Adipocyte (in vitro differentiated cells): ENCODE measurements around the gene REEP3.
A peak's percentile ranks its signal among the peaks of the same experiment; 100 is the strongest.
"Not testable (repeated sequence)": the region's sequence is repeated elsewhere in the genome, so short reads cannot be mapped to it uniquely, and the experiment has no call there.

Experiments used
- DNase-seq: peaks from one replicate; pipeline ENCODE4 v3.0.0-alpha.2; 2015; ENCODE audit warnings: low read depth
- H3K27me3 ChIP-seq: replicated peaks from 2 replicates; pipeline ENCODE4 v1.7.0; 2013; ENCODE audit warnings: mild to moderate bottlenecking, low read length, moderate library complexity; ENCODE audit not compliant: control insufficient read depth, insufficient read depth
- H3K36me3 ChIP-seq: 2 replicates; pipeline ENCODE4 v1.7.0; 2013; ENCODE audit warnings: low read length, mild to moderate bottlenecking, moderate library complexity; ENCODE audit not compliant: control insufficient read depth, insufficient read depth, severe bottlenecking
- H3K4me1 ChIP-seq: 2 replicates; pipeline ENCODE4 v1.7.0; 2013; ENCODE audit warnings: mild to moderate bottlenecking, low read length, moderate library complexity; ENCODE audit not compliant: control insufficient read depth, insufficient read depth
- H3K4me3 ChIP-seq: 2 replicates; pipeline ENCODE4 v1.7.0; 2013; ENCODE audit warnings: mild to moderate bottlenecking, low read length, moderate library complexity
- H3K9ac ChIP-seq: 2 replicates; pipeline ENCODE4 v1.7.0; 2013; ENCODE audit warnings: mild to moderate bottlenecking, low read length, moderate library complexity
- H3K9me3 ChIP-seq: 2 replicates; pipeline ENCODE4 v1.7.0; 2013; ENCODE audit warnings: mild to moderate bottlenecking, low read length, moderate library complexity; ENCODE audit not compliant: control insufficient read depth

The REEP3 gene

GRCh38 chr10:63553473-63553872 is 32.3 kb downstream of the REEP3 start:
- no peaks in the 10 kb centered on the region for H3K36me3 ChIP-seq
- peak overlapping the region; percentile 60 for H3K4me3 ChIP-seq
- H3K9me3 ChIP-seq, result no peaks in the 10 kb centered on the region
- H3K4me1 ChIP-seq, result peaks cover 33% of the 10 kb centered on the region
- no peaks in the 10 kb centered on the region for H3K27me3 ChIP-seq
- no peak for DNase-seq
- H3K9ac ChIP-seq, result peak overlapping the region; percentile 50

- Histone ChIP-seq H3K9ac (peak overlapping the region; percentile 23), H3K4me1 (peaks cover 33% of the 10 kb centered on the region), H3K9me3 (no peaks in the 10 kb centered on the region), H3K4me3 (peak overlapping the region; percentile 0), H3K36me3 (no peaks in the 10 kb centered on the region), H3K27me3 (no peaks in the 10 kb centered on the region)
- peak; percentile 70 for DNase-seq
Observed at GRCh38 chr10:63554657-63555056, 33.5 kb downstream of the REEP3 start.

- DNase-seq, result no peak
Observed at GRCh38 chr10:63555330-63555729, 34.1 kb downstream of the REEP3 start.

GRCh38 chr10:63558132-63558784 is 37.1 kb downstream of the REEP3 start:
- Histone ChIP-seq H3K4me1 (peaks cover 23% of the 10 kb centered on the region), H3K9me3 (no peaks in the 10 kb centered on the region), H3K9ac (no peak overlapping the region), H3K36me3 (no peaks in the 10 kb centered on the region), H3K4me3 (no peak overlapping the region), H3K27me3 (no peaks in the 10 kb centered on the region)
- DNase-seq, result no peak

More at GRCh38 chr10:63555330-63555729, 34.1 kb downstream of the REEP3 start:
- Histone ChIP-seq H3K4me3 (peak overlapping the region; percentile 0), H3K9ac (peak overlapping the region; percentile 23), H3K27me3 (no peaks in the 10 kb centered on the region), H3K9me3 (no peaks in the 10 kb centered on the region), H3K36me3 (no peaks in the 10 kb centered on the region), H3K4me1 (peaks cover 33% of the 10 kb centered on the region)

- H3K36me3 ChIP-seq, result no peaks in the 10 kb centered on the region
- H3K4me3 ChIP-seq, result no peak overlapping the region
- no peak overlapping the region for H3K9ac ChIP-seq
Observed at GRCh38 chr10:63561341-63561740, 40.1 kb downstream of the REEP3 start.

GRCh38 chr10:63562391-63562790 is 41.2 kb downstream of the REEP3 start:
- no peak for DNase-seq
- H3K36me3 ChIP-seq, result peaks cover 6% of the 10 kb centered on the region
- no peaks in the 10 kb centered on the region for H3K27me3 ChIP-seq
- no peaks in the 10 kb centered on the region for H3K9me3 ChIP-seq
- H3K9ac ChIP-seq, result no peak overlapping the region
- H3K4me1 ChIP-seq, result no peaks in the 10 kb centered on the region
- H3K4me3 ChIP-seq, result no peak overlapping the region

More at GRCh38 chr10:63561341-63561740, 40.1 kb downstream of the REEP3 start:
- no peak for DNase-seq
- Histone ChIP-seq H3K27me3 (no peaks in the 10 kb centered on the region), H3K9me3 (no peaks in the 10 kb centered on the region), H3K4me1 (no peaks in the 10 kb centered on the region)

GRCh38 chr10:63562857-63563256 is 41.7 kb downstream of the REEP3 start:
- Histone ChIP-seq H3K36me3 (peaks cover 10% of the 10 kb centered on the region), H3K27me3 (no peaks in the 10 kb centered on the region), H3K4me1 (no peaks in the 10 kb centered on the region), H3K4me3 (no peak overlapping the region), H3K9me3 (no peaks in the 10 kb centered on the region), H3K9ac (no peak overlapping the region)
- no peak for DNase-seq

GRCh38 chr10:63563623-63564022 is 42.4 kb downstream of the REEP3 start:
- Histone ChIP-seq H3K27me3 (no peaks in the 10 kb centered on the region), H3K9ac (no peak overlapping the region), H3K4me3 (no peak overlapping the region), H3K4me1 (no peaks in the 10 kb centered on the region), H3K9me3 (no peaks in the 10 kb centered on the region), H3K36me3 (peaks cover 13% of the 10 kb centered on the region)
- DNase-seq, result no peak

- not testable (repeated sequence) for H3K27me3 ChIP-seq, H3K4me1 ChIP-seq, DNase-seq, H3K4me3 ChIP-seq, H3K9me3 ChIP-seq, H3K9ac ChIP-seq
- H3K36me3 ChIP-seq, result peaks cover 19% of the 10 kb centered on the region
Observed at GRCh38 chr10:63564731-63565130, 43.5 kb downstream of the REEP3 start.

GRCh38 chr10:63573068-63573697 is 52.0 kb downstream of the REEP3 start:
- no peaks in the 10 kb centered on the region for H3K27me3 ChIP-seq
- DNase-seq, result peak; percentile 86
- H3K9ac ChIP-seq, result peak overlapping the region; percentile 52
- peaks cover 21% of the 10 kb centered on the region for H3K4me1 ChIP-seq
- H3K36me3 ChIP-seq, result peaks cover 35% of the 10 kb centered on the region
- peak overlapping the region; percentile 1 for H3K4me3 ChIP-seq
- H3K9me3 ChIP-seq, result no peaks in the 10 kb centered on the region

GRCh38 chr10:63574011-63574410 is 52.8 kb downstream of the REEP3 start:
- H3K4me3 ChIP-seq, result no peak overlapping the region
- peaks cover 21% of the 10 kb centered on the region for H3K4me1 ChIP-seq
- no peaks in the 10 kb centered on the region for H3K9me3 ChIP-seq
- H3K9ac ChIP-seq, result peak overlapping the region; percentile 52
- H3K36me3 ChIP-seq, result peaks cover 35% of the 10 kb centered on the region
- no peaks in the 10 kb centered on the region for H3K27me3 ChIP-seq
- no peak for DNase-seq
